GM21526 (cell line): Measurements from ENCODE around the gene SOCS4.

Experiments
- ATAC-seq: cut with Tn5 transposase; IDR thresholded peaks from one replicate; pipeline ENCODE4 v1.9.1; 2021; ENCODE audit warnings: moderate library complexity; ENCODE audit not compliant: unreplicated experiment, low FRiP score

The SOCS4 gene

GRCh38 chr14:55084401-55085059, 57.5 kb downstream of the SOCS4 start:
- ATAC-seq: no peak

GRCh38 chr14:55085060-55085660, 58.1 kb downstream of the SOCS4 start:
- no peak for ATAC-seq

DNA sequence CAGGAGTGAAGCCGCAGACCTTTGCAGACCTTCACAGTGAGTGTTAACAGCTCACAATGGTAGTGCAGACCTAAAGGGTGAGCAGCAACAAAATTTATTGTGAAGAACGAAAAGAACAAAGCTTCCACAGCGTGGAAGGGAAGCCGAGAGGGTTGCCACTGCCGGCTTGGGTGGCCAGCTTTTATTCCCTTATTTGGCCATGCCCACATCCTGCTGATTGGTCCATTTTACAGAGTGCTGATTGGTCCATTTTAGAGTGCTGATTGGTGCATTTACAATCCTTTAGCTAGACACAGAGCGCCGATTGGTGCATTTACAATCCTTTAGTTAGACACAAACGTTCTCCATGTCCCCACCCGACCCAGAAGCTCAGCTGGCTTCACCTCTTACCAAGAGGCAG, 59.9 kb downstream of the SOCS4 start:
- no peak for ATAC-seq

DNA sequence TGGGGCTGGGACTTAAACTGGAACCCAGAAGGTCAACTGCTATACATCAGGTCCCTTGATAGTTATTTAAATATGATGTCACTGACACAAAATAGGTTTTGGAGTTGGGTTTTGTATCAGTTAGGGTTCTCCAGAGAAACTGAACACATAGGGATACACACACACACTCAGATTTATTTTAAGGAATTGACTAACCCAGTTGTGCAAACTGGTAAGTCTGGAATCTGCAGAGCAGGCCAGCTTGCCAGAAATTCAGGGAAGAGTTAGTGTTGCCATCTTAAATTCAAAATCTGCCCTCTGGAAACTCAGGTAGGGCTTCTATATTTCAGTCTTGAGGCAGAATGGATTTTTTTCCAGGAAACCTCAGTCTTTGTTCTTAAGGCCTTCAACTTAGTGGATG, 61.3 kb downstream of the SOCS4 start:
- no peak for ATAC-seq

GRCh38 chr14:55092341-55092740, 65.3 kb downstream of the SOCS4 start:
- no peak for ATAC-seq

DNA sequence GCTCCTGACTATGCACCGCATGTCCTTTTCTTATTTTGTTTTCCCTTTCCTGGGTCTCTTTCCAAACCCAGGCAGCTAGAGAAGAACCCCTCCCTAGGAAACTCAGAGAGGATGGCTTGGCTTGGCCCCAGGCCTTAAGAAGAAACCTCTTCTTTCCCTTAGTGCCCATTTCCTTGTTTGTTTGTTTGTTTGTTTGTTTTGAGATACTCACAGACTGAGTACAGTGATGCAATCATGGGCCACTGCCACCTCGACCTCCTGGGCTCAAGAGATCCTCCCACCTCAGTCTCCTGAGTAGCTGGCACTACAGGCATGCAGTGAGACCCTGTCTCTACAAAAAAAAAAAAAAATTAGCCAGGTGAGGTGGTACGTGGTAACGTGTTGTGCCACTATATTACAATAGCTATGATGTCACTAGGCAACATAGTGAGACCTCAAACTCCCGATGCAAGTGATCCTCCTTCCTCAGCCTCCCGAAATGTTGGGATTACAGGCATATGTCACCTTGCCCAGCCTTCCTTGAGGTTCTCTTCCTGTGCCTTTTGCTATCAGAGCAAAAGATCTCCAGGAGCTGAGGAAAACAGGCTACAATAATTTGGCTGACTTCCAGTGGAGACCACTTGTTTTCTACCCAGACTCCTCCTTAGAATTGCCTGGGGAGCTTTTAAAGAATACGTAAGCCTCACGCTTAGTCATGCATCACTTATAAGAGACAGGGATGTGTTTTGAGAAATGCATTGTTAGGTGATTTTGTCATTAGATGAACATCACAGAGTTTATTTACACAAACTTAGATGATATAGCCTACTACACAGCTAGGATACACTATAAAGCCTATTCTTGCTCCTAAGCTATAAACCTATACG, 67.5 kb downstream of the SOCS4 start:
- no peak for ATAC-seq

DNA sequence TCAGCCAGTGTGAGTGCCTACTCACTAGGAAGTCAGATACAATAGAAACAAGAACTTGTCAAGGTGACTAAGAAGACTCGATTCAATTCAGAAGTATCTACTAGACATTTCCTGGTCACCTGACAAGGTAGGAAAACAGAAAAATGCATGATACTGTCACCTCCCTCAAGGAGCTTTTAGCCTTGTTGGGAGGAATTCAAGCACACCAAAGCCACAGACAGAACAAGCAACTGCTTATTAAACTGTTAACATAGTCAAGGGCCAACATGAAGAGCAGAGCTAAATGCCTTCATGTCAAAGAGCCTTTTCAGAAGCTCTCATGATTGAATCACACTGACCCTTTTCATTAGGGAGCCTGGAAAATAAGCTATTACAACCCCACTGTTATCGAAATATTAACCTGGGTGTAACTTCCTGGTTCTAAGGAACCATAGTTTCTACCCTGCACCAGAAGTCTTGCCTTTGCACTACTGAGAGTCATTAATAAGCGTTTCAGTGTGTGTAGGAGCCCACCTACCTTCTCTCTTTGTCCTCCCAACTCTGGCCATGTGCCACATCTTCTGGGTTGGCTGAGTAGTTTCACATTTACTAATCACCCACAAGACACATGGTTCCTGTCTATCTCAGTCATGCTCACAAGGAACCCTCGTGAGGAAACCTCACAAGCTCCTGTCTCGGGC, 71.0 kb downstream of the SOCS4 start:
- peak; percentile 58 for ATAC-seq

- no peak for ATAC-seq
Measured at GRCh38 chr14:55098561-55098898, 71.5 kb downstream of the SOCS4 start.
